Loucy (cell line): Measurements from ENCODE around the gene CCDC158.

ENCODE experiments used
- H2AFZ ChIP-seq: fragments of 200-600 bp; sonication (generic); 2 replicates; pipeline ENCODE4 v1.6.0; 2016; ENCODE audit warnings: antibody characterized with exemption, mild to moderate bottlenecking, low read length, moderate library complexity
- H3F3A ChIP-seq: fragments of 200-600 bp; 2 replicates; pipeline ENCODE4 v1.6.0; 2016; ENCODE audit warnings: antibody characterized with exemption, low read depth, mild to moderate bottlenecking
- H3K27me3 ChIP-seq: fragments of 200-600 bp; sonication (generic); 2 replicates; pipeline ENCODE4 v1.6.1; 2014; ENCODE audit warnings: low read length, mild to moderate bottlenecking; ENCODE audit not compliant: insufficient read depth, poor library complexity, severe bottlenecking
- H3K36me3 ChIP-seq: fragments of 200-600 bp; sonication (generic); 2 replicates; pipeline ENCODE4 v1.6.1; 2016; ENCODE audit warnings: low read length; ENCODE audit not compliant: insufficient read depth
- H3K4me1 ChIP-seq: fragments of 200-600 bp; sonication (generic); 2 replicates; pipeline ENCODE4 v1.5.1; 2014; ENCODE audit warnings: low read length, mild to moderate bottlenecking; ENCODE audit not compliant: insufficient read depth, poor library complexity, severe bottlenecking
- H3K4me2 ChIP-seq: fragments of 200-600 bp; sonication (generic); 2 replicates; pipeline ENCODE4 v1.6.0; 2014; ENCODE audit warnings: antibody characterized with exemption, low read length, low read depth, mild to moderate bottlenecking; ENCODE audit not compliant: poor library complexity, severe bottlenecking
- H3K4me3 ChIP-seq: fragments of 200-600 bp; sonication (generic); 2 replicates; pipeline ENCODE4 v1.5.1; 2014; ENCODE audit warnings: low read length, mild to moderate bottlenecking, mixed read lengths; ENCODE audit not compliant: poor library complexity, severe bottlenecking
- H3K79me2 ChIP-seq: fragments of 200-600 bp; sonication (generic); 2 replicates; pipeline ENCODE4 v1.6.1; 2014; ENCODE audit warnings: low read length; ENCODE audit not compliant: insufficient read depth
- H3K9ac ChIP-seq: fragments of 200-600 bp; sonication (generic); 2 replicates; pipeline ENCODE4 v1.6.0; 2014; ENCODE audit warnings: mild to moderate bottlenecking, low read depth, low read length, moderate library complexity; ENCODE audit not compliant: poor library complexity, severe bottlenecking
- H3K9me2 ChIP-seq: fragments of 200-600 bp; sonication (generic); replicated peaks from 2 replicates; pipeline ENCODE4 v1.6.1; 2016; ENCODE audit warnings: low read depth, low read length, mixed read lengths
- H3K9me3 ChIP-seq: fragments of 200-600 bp; sonication (generic); 2 replicates; pipeline ENCODE4 v1.6.1; 2014; ENCODE audit warnings: mild to moderate bottlenecking, antibody characterized with exemption, low read length, low read depth; ENCODE audit not compliant: insufficient read depth
- H4K20me1 ChIP-seq: fragments of 200-600 bp; sonication (generic); 2 replicates; pipeline ENCODE4 v1.6.0; 2014; ENCODE audit warnings: antibody characterized with exemption, low read length, mild to moderate bottlenecking; ENCODE audit not compliant: insufficient read depth, poor library complexity, severe bottlenecking
- EZH2phosphoT487 ChIP-seq: fragments of 200-600 bp; IDR thresholded peaks from 2 replicates; pipeline ENCODE4 v1.6.1; 2018; ENCODE audit warnings: antibody characterized with exemption, mild to moderate bottlenecking, moderate library complexity, borderline replicate concordance
- TF ChIP-seq, protein P1 (sequence below): fragments of 200-600 bp; sonication (generic); conservative IDR thresholded peaks from 2 replicates; pipeline ENCODE4 v1.5.1; 2014; ENCODE audit warnings: mild to moderate bottlenecking, antibody characterized with exemption, low read length

The CCDC158 gene

DNA sequence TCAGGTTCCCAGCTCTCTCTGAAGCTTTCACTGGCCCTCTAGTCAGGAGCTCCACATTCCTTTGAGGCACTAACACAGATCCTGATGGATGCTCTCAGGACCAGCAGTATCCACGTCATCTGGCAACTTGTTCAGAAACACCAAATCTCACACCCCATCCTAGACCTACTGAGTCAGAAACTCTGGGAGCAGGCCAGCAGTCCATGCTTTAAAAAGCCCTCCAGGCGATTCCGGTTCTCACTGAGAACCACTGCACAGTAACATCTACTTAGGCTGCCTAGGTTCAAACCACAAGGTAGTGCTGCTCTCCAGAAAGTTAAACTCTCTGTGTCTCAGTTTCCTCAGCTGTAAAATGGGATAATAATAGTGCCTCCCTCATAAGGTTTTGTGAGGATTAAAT, 55.3 kb downstream of the CCDC158 start:
- H3K27me3 ChIP-seq, result no peaks in the 10 kb centered on the region
- H3K9me2 ChIP-seq, result no peaks in the 10 kb centered on the region
- H3K4me2 ChIP-seq, result no peak overlapping the region
- H4K20me1 ChIP-seq, result no peaks in the 10 kb centered on the region
- H3K9ac ChIP-seq, result no peak overlapping the region
- no peaks in the 10 kb centered on the region for H3K4me1 ChIP-seq
- no peaks in the 10 kb centered on the region for H3K36me3 ChIP-seq
- no peak for TF ChIP-seq EZH2phosphoT487
- TF ChIP-seq, protein P1, sequence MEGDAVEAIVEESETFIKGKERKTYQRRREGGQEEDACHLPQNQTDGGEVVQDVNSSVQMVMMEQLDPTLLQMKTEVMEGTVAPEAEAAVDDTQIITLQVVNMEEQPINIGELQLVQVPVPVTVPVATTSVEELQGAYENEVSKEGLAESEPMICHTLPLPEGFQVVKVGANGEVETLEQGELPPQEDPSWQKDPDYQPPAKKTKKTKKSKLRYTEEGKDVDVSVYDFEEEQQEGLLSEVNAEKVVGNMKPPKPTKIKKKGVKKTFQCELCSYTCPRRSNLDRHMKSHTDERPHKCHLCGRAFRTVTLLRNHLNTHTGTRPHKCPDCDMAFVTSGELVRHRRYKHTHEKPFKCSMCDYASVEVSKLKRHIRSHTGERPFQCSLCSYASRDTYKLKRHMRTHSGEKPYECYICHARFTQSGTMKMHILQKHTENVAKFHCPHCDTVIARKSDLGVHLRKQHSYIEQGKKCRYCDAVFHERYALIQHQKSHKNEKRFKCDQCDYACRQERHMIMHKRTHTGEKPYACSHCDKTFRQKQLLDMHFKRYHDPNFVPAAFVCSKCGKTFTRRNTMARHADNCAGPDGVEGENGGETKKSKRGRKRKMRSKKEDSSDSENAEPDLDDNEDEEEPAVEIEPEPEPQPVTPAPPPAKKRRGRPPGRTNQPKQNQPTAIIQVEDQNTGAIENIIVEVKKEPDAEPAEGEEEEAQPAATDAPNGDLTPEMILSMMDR, result no peak
- H3K79me2 ChIP-seq, result no peaks in the 10 kb centered on the region
- no peak overlapping the region for H2AFZ ChIP-seq
- H3K4me3 ChIP-seq, result no peak overlapping the region
- no peaks in the 10 kb centered on the region for H3F3A ChIP-seq
- H3K9me3 ChIP-seq, result no peaks in the 10 kb centered on the region

DNA sequence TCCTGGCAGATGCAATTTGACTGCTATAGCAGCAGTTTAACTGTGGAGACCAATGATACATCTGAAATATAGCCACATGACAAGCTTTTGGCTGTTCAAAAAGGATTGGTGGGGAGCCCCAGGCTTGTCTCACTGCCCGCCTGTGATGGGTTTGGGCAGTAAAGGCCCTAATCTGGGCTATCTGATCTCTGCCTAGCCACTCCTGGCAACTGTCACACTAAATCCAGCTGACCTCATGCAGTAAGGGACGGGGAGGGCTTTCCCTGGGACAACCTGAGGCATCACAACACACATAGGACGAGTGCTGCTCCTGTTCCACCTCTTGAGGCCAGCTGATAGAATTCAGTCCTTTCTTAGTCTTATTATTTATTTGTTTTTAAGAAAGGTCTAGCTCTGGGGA, 56.2 kb downstream of the CCDC158 start:
- H3K4me3 ChIP-seq, result no peak overlapping the region
- TF ChIP-seq, protein P1, result no peak
- no peak for TF ChIP-seq EZH2phosphoT487
- no peak overlapping the region for H3K4me2 ChIP-seq
- H3K4me1 ChIP-seq, result no peaks in the 10 kb centered on the region
- H3F3A ChIP-seq, result no peaks in the 10 kb centered on the region
- H3K9me3 ChIP-seq, result no peaks in the 10 kb centered on the region; the same call in 1 of the 2 replicates
- H3K9me2 ChIP-seq, result no peaks in the 10 kb centered on the region
- no peaks in the 10 kb centered on the region for H3K36me3 ChIP-seq
- no peaks in the 10 kb centered on the region for H4K20me1 ChIP-seq
- no peaks in the 10 kb centered on the region for H3K27me3 ChIP-seq
- H3K79me2 ChIP-seq, result no peaks in the 10 kb centered on the region
- H2AFZ ChIP-seq, result no peak overlapping the region
- no peak overlapping the region for H3K9ac ChIP-seq

DNA sequence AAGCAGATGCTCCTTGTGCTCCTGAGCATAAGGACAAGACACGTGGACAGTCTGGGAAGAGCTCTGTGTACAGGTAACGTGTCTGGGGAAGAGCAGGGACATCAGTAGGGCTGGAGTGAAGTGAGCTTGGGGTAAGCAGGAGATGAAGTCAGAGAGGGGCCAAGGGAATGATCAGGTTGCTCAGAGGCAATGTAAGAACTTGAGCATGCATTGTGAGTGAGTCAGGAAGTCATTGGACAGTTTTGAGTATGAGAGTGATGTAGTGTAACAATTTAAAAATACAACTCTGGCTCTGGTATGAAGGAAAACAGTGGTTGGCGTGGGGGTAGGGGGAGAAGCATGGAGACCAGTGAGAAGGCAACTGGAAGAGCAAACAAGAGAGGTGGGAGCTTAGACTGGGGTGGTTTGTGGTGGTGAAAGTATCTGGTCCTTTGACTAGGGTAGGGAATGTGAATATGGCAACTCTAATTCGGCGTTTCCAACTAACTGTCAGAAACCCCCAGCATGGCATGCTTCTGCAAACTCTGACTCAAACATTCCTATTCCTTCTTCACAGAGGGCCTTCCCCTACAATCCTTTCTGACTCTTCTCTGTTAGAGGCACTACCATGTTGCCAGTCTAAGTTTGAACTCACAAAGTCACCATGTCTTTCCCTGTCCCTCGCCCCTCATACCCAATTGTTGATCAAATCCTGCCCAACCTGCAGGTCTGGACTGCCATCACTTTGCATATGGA, 57.2 kb downstream of the CCDC158 start:
- H3K27me3 ChIP-seq, result no peaks in the 10 kb centered on the region

More for the DNA sequence above, 57.2 kb downstream of the CCDC158 start:
- TF ChIP-seq, protein P1, result no peak
- no peak for TF ChIP-seq EZH2phosphoT487
- Histone ChIP-seq H3K36me3 (no peaks in the 10 kb centered on the region), H3K9me3 (no peaks in the 10 kb centered on the region; the same call in 1 of the 2 replicates), H3K9me2 (no peaks in the 10 kb centered on the region), H3K4me2 (no peak overlapping the region), H2AFZ (no peak overlapping the region), H3K4me3 (no peak overlapping the region), H4K20me1 (no peaks in the 10 kb centered on the region), H3K79me2 (no peaks in the 10 kb centered on the region), H3K4me1 (no peaks in the 10 kb centered on the region), H3K9ac (no peak overlapping the region), H3F3A (no peaks in the 10 kb centered on the region)
